Activated CD8-positive, alpha-beta memory T cell treated with anti-CD3 and anti-CD28 coated beads, Interleukin-2, amount 10 ng/mL, durations not matched to agents 7 days and 5 days (primary cell): Measurements from ENCODE around the gene MTTP. TPM values are rescaled to one million over a fixed set of nuclear protein-coding genes. Genes with fewer than 3 reads are reported as not detected.

ENCODE experiments used
- total RNA-seq, 2 experiments: library from RNA; stranded (reverse); gene quantifications; one replicate each; pipeline ENCODE4 v1.2.3, GENCODE V29; 2021

The MTTP gene
- total RNA-seq, 2 experiments from 2014 or later = 0.61 TPM; not detected in 1

Other genes with a start within 250 kb of the MTTP start
- gene ADH1C, start 222.1 kb upstream of the MTTP start, total RNA-seq = not detected
- gene ADH7, start 139.5 kb upstream of the MTTP start, total RNA-seq = not detected
- not detected for gene C4orf17, start 63.8 kb upstream of the MTTP start, total RNA-seq
- 1 to 10 TPM; 7.9 to 8.6 TPM for gene TRMT10A, start 10.8 kb upstream of the MTTP start, total RNA-seq
- not detected for gene C4orf54, start 83.0 kb downstream of the MTTP start, total RNA-seq
- 10 to 100 TPM; 24.6 to 25.3 TPM for gene DAPP1, start 242.0 kb downstream of the MTTP start, total RNA-seq